ENCODE data around the gene CAAP1. TPM values are rescaled to one million over a fixed set of nuclear protein-coding genes. Genes with fewer than 3 reads are reported as not detected.
A peak's percentile ranks its signal among the peaks of the same experiment; 100 is the strongest.
"Not testable (repeated sequence)": the region's sequence is repeated elsewhere in the genome, so short reads cannot be mapped to it uniquely, and the experiment has no call there.

The CAAP1 gene
- total RNA-seq, 6 experiments from 2014 or later: 9.3 to 22.8 (median 13.4) TPM

DNA sequence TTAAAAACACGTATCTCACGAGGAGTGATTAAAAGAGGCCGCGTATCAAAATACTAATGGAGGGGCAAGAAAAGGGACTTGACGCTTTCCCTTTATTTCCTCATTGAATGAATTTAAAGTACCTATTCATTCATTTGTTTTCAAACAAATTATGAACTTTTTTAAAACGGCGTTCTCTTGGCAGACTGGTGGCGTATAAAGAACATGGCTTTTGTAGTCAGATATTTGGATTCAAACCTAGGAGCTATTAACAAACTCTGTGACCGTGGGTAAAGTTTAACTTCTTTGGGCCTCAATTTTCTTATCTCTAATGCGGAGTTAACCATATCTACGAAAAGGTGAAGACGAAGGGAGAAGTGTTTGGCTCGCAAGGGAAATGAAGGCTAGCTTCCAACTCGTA is 876 bp downstream of the CAAP1 start:
- WGBS (ENCODE audit: insufficient coverage, low coverage, low lambda C conversion rate, missing lambda C conversion rate): 0% methylated on average over 14 of the region's 14 CpGs
- peak in 3 of 4 donors; percentile 2 to 34 (median 8) for ATAC-seq

DNA sequence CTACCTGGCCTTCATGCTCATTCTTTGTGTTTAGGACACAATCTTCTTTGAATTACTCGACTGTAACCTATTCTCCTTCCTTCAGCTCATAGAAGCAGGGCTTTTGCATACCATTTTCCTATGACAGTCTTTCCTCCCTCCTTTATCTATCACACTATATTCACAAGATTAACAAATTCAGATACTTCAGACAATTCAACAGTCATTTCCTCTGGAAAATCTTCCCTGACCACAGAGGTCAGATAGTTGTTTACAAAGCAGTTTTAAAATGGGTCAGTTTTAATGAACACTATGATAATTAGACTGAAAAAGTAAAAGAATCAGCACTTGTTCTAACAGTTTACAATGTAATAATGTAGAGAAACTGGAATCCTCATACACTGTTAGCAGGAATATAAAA is 4.3 kb downstream of the CAAP1 start:
- Histone ChIP-seq H3K27ac (no peak overlapping the region), H3K9me3 (peaks cover 0 to 4% (median 0%) of the 10 kb centered on the region in 4 donors), H3K4me3 (no peak overlapping the region), H3K4me1 (peaks cover 0 to 11% (median 0%) of the 10 kb centered on the region in 4 donors), H3K27me3 (no peaks in the 10 kb centered on the region), H3K36me3 (peaks cover 0 to 11% (median 0%) of the 10 kb centered on the region in 4 donors)
- WGBS (ENCODE audit: insufficient coverage, low coverage, low lambda C conversion rate, missing lambda C conversion rate): 70% methylated on average over 1 of the region's 1 CpG
- intact Hi-C loops (cut with DNase I): no loop called here
- TF ChIP-seq, protein P1, sequence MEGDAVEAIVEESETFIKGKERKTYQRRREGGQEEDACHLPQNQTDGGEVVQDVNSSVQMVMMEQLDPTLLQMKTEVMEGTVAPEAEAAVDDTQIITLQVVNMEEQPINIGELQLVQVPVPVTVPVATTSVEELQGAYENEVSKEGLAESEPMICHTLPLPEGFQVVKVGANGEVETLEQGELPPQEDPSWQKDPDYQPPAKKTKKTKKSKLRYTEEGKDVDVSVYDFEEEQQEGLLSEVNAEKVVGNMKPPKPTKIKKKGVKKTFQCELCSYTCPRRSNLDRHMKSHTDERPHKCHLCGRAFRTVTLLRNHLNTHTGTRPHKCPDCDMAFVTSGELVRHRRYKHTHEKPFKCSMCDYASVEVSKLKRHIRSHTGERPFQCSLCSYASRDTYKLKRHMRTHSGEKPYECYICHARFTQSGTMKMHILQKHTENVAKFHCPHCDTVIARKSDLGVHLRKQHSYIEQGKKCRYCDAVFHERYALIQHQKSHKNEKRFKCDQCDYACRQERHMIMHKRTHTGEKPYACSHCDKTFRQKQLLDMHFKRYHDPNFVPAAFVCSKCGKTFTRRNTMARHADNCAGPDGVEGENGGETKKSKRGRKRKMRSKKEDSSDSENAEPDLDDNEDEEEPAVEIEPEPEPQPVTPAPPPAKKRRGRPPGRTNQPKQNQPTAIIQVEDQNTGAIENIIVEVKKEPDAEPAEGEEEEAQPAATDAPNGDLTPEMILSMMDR (IDR thresholded peaks at IDR 0.05): no peak
- TF ChIP-seq POLR2A (IDR thresholded peaks at IDR 0.05): no peak
- ATAC-seq (no peak), DNase-seq (no peak)

More for the DNA sequence above, 876 bp downstream of the CAAP1 start:
- Histone ChIP-seq H3K27ac (peak overlapping the region; percentile 83 to 96 (median 92)), H3K4me1 (peaks cover 0 to 11% (median 0%) of the 10 kb centered on the region in 4 donors), H3K36me3 (no peaks in the 10 kb centered on the region), H3K27me3 (no peaks in the 10 kb centered on the region), H3K9me3 (no peaks in the 10 kb centered on the region), H3K4me3 (peak overlapping the region; percentile 84 to 97 (median 94))
- TF ChIP-seq POLR2A (IDR thresholded peaks at IDR 0.05): no peak
- TF ChIP-seq, protein P1 (IDR thresholded peaks at IDR 0.05): no peak
- no peak for DNase-seq
- intact Hi-C loops (cut with DNase I): loop anchor here in 1 of 2 donors (10.0 kb wide), 1 partner anchor 53 kb away; the partner anchor contains the start of gene PLAA

DNA sequence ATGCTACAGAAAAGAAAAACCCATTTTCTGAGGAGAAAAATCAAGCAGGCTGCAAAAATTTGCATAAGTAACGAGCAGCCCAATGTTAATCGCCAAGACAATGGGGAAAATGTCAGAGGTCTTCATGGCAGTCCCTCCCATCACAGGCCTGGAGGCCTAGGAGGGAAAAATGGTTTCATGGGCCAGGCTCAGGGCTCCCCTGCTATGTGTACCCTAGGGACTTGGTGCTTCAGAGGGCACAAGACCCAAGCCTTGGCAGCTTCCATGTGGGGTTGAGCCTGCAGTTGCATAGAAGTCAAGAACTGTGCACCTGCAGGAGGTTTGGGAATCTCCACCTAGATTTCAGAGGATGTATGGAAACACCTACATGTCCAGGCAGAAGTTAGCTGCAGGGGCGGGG is 10.4 kb downstream of the CAAP1 start:
- TF ChIP-seq, protein P1 (IDR thresholded peaks at IDR 0.05): no peak
- TF ChIP-seq POLR2A (IDR thresholded peaks at IDR 0.05): no peak
- DNase-seq (no peak), ATAC-seq (no peak)
- no peak overlapping the region for H3K4me3 ChIP-seq
- 95% methylated on average over 2 of the region's 3 CpGs for WGBS (ENCODE audit: insufficient coverage, low coverage, low lambda C conversion rate, missing lambda C conversion rate)
- H3K4me1 ChIP-seq: no peaks in the 10 kb centered on the region
- H3K27me3 ChIP-seq: no peaks in the 10 kb centered on the region
- no peak overlapping the region for H3K27ac ChIP-seq
- peaks cover 0 to 4% (median 0%) of the 10 kb centered on the region in 4 donors for H3K9me3 ChIP-seq
- intact Hi-C loops (cut with DNase I): no loop called here
- H3K36me3 ChIP-seq: peaks cover 0 to 19% (median 1%) of the 10 kb centered on the region in 4 donors

DNA sequence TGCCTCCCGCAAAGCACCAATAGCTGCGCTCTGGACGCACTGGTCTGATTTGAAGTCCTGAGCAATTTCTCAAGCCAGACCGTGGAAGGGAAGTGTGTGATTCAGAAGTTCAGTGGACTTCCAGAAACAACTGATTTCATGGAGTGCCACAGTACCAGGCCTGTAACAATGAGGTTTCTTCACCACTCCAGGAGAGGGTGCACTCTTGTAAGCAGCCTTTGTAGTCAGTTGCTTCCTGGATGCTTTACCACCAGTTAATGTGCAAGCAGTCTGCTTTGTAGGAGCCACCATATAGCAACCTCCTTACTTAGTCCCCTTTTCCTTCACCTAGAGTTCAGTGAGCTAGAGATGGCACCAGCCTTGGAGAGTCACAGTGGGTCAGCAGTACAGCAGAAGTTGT is 12.3 kb downstream of the CAAP1 start:
- Histone ChIP-seq H3K36me3 (peaks cover 0 to 19% (median 1%) of the 10 kb centered on the region in 4 donors), H3K27me3 (no peaks in the 10 kb centered on the region), H3K27ac (no peak overlapping the region), H3K4me3 (no peak overlapping the region), H3K4me1 (no peaks in the 10 kb centered on the region), H3K9me3 (no peaks in the 10 kb centered on the region)
- intact Hi-C loops (cut with DNase I): no loop called here
- DNase-seq (no peak), ATAC-seq (no peak)
- 95% methylated on average over 4 of the region's 4 CpGs for WGBS (ENCODE audit: insufficient coverage, low coverage, low lambda C conversion rate, missing lambda C conversion rate)
- TF ChIP-seq POLR2A (IDR thresholded peaks at IDR 0.05): no peak
- TF ChIP-seq, protein P1 (IDR thresholded peaks at IDR 0.05): no peak

DNA sequence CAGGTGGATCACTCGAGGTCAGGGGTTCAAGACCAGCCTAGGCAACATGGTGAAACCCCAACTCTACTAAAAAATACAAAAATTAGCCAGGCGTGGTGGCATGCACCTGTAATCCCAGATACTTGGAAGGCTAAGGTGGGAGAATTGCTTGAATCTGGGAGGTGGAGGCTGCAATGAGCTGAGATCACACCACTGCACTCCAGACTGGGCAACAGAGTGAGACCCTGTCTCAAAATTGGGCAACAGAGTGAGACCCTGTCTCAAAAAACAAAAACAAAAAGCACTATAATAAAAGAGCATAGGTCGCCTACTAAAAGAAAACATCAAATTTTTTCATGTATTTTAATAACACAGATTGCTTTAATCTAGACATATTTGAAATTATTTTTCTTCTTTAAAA is 17.4 kb downstream of the CAAP1 start:
- H3K4me1 ChIP-seq; H3K9me3 ChIP-seq; H3K4me3 ChIP-seq; H3K27ac ChIP-seq; H3K27me3 ChIP-seq; H3K36me3 ChIP-seq; ATAC-seq; DNase-seq; intact Hi-C loops (cut with DNase I): not testable (repeated sequence)
- WGBS (ENCODE audit: insufficient coverage, low coverage, low lambda C conversion rate, missing lambda C conversion rate): 97% methylated on average over 3 of the region's 3 CpGs

Measured in right lobe of liver (tissue), 6 donors.